ENCODE results near the gene FANK1. TPM values are rescaled to one million over a fixed set of nuclear protein-coding genes. Genes with fewer than 3 reads are reported as not detected.
"Not testable (repeated sequence)": the region's sequence is repeated elsewhere in the genome, so short reads cannot be mapped to it uniquely, and the experiment has no call there.

FANK1 gene
- 0.30 TPM for total RNA-seq
- long read RNA-seq, partial matches to known transcripts, result 0 of 3 reads
- long read RNA-seq, other reads (novel, unspliced or antisense), result 3 of 3 reads

- peak within 1 kb of the TSS; percentile 96 for H3K27ac ChIP-seq (replicated peaks)
- H3K4me3 ChIP-seq, result peak within 1 kb of the TSS; percentile 99
- H3K9me3 ChIP-seq (replicated peaks); H3K27me3 ChIP-seq (ENCODE audit: low read depth); H3K36me3 ChIP-seq; intact Hi-C loops (cut with micrococcal nuclease): not testable (repeated sequence)
- H3K4me1 ChIP-seq, result peaks cover 50% of the 10 kb centered on the region
- peak; percentile 96 for DNase-seq
These were observed at the start of gene FANK1 for GRCh38 chr10:125896088-125896934. FANK1 (plus strand) TSS chr10:125896564; CDS start chr10:125896643, 79 bp downstream.

- TF ChIP-seq CTCF (IDR thresholded peaks at IDR 0.05; ENCODE audit: borderline replicate concordance), result no peak
- Histone ChIP-seq H3K27ac (replicated peaks) (no peak overlapping the region), H3K4me3 (no peak overlapping the region), H3K4me1 (peaks cover 39% of the 10 kb centered on the region), H3K9me3 (replicated peaks) (no peaks in the 10 kb centered on the region), H3K27me3 (ENCODE audit: low read depth) (no peaks in the 10 kb centered on the region), H3K36me3 (peaks cover 66% of the 10 kb centered on the region)
- no peak for DNase-seq
- intact Hi-C loops (cut with micrococcal nuclease), result no loop called here
These were observed 49.5 kb upstream of the FANK1 start for GRCh38 chr10:125846894-125847293.

GRCh38 chr10:125848371-125848770 lies 48.0 kb upstream of the FANK1 start:
- intact Hi-C loops (cut with micrococcal nuclease), result no loop called here
- Histone ChIP-seq H3K9me3 (replicated peaks) (no peaks in the 10 kb centered on the region), H3K27ac (replicated peaks) (no peak overlapping the region), H3K4me3 (no peak overlapping the region), H3K36me3 (peaks cover 73% of the 10 kb centered on the region), H3K4me1 (peaks cover 40% of the 10 kb centered on the region), H3K27me3 (ENCODE audit: low read depth) (no peaks in the 10 kb centered on the region)
- DNase-seq, result no peak
- TF ChIP-seq CTCF (IDR thresholded peaks at IDR 0.05; ENCODE audit: borderline replicate concordance), result no peak

GRCh38 chr10:125848857-125849256 lies 47.5 kb upstream of the FANK1 start:
- no peak overlapping the region for H3K27ac ChIP-seq (replicated peaks)
- no peak overlapping the region for H3K4me3 ChIP-seq
- H3K9me3 ChIP-seq (replicated peaks), result no peaks in the 10 kb centered on the region
- no peak for DNase-seq
- peaks cover 78% of the 10 kb centered on the region for H3K36me3 ChIP-seq
- no peaks in the 10 kb centered on the region for H3K27me3 ChIP-seq (ENCODE audit: low read depth)
- TF ChIP-seq CTCF (IDR thresholded peaks at IDR 0.05; ENCODE audit: borderline replicate concordance), result no peak
- intact Hi-C loops (cut with micrococcal nuclease), result no loop called here
- peaks cover 40% of the 10 kb centered on the region for H3K4me1 ChIP-seq

- Histone ChIP-seq H3K9me3 (replicated peaks) (no peaks in the 10 kb centered on the region), H3K4me1 (peaks cover 35% of the 10 kb centered on the region), H3K27ac (replicated peaks) (no peak overlapping the region), H3K36me3 (peaks cover 78% of the 10 kb centered on the region), H3K27me3 (ENCODE audit: low read depth) (no peaks in the 10 kb centered on the region), H3K4me3 (no peak overlapping the region)
- no peak for DNase-seq
- no peak for TF ChIP-seq CTCF (IDR thresholded peaks at IDR 0.05; ENCODE audit: borderline replicate concordance)
- intact Hi-C loops (cut with micrococcal nuclease), result no loop called here
These were observed 46.9 kb upstream of the FANK1 start for GRCh38 chr10:125849448-125849847.

Data from left ventricle myocardium inferior (tissue), 1 donor.